Thymus (tissue), 14 donors: ENCODE results near the gene CT83. TPM values are rescaled to one million over a fixed set of nuclear protein-coding genes. Genes with fewer than 3 reads are reported as not detected.

Source experiments
- DNase-seq, 9 donors: peaks; one replicate each; pipeline ENCODE4 v3.0.0-alpha.2; 2013; ENCODE audit warnings: low spot score in 9 of 9, low read depth in 6 of 9, missing footprints in 1 of 9
- H3K27ac ChIP-seq, 2 donors: one replicate each; pipeline ENCODE4 v1.5.1; 2013; ENCODE audit warnings: control low read depth in 1 of 2, low read depth in 1 of 2, low read length in 1 of 2, mild to moderate bottlenecking in 1 of 2, moderate library complexity in 1 of 2
- H3K27me3 ChIP-seq, 2 donors: one replicate each; pipeline ENCODE4 v1.5.1; 2013; ENCODE audit warnings: low read length in 1 of 2; ENCODE audit not compliant: control insufficient read depth in 2 of 2, insufficient read depth in 1 of 2
- H3K36me3 ChIP-seq, 2 donors: one replicate each; pipeline ENCODE4 v1.5.1; 2013; ENCODE audit warnings: low read length in 1 of 2, mild to moderate bottlenecking in 1 of 2, moderate library complexity in 1 of 2; ENCODE audit not compliant: control insufficient read depth in 2 of 2, insufficient read depth in 2 of 2
- H3K4me1 ChIP-seq, 2 donors: one replicate each; pipeline ENCODE4 v1.5.1; 2013; ENCODE audit warnings: low read length in 2 of 2; ENCODE audit not compliant: control insufficient read depth in 2 of 2, insufficient read depth in 2 of 2
- H3K4me3 ChIP-seq, 2 donors: one replicate each; pipeline ENCODE4 v1.5.1; 2013; ENCODE audit warnings: low read length in 2 of 2, control low read depth in 1 of 2, mild to moderate bottlenecking in 1 of 2
- H3K9me3 ChIP-seq, 2 donors: one replicate each; pipeline ENCODE4 v1.5.1; 2013; ENCODE audit warnings: low read length in 1 of 2, mild to moderate bottlenecking in 1 of 2; ENCODE audit not compliant: control insufficient read depth in 2 of 2, insufficient read depth in 1 of 2
- WGBS: extraction: QIAGEN DNeasy Blood & Tissue Kit; methylation state at CpG from one replicate; pipeline ENCODE4 v1.1.7; 2013; 5-methylcytosine and 5-hydroxymethylcytosine counted together
- long read RNA-seq, 10 donors: transcript quantifications; one replicate each; lab custom pipeline, GENCODE V29; 2026
- polyA plus RNA-seq: library from polyadenylated mRNA; stranded (reverse); fragments of 200-250 nt; gene quantifications from one replicate; pipeline ENCODE4 v1.2.3, GENCODE V29; 2013
- total RNA-seq: library from RNA; stranded (reverse); fragments of 120-200 nt; gene quantifications from one replicate; pipeline ENCODE4 v1.2.4, GENCODE V29; 2013
- donor health status: healthy.

The CT83 gene, protein sequence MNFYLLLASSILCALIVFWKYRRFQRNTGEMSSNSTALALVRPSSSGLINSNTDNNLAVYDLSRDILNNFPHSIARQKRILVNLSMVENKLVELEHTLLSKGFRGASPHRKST
- total RNA-seq (not detected), polyA plus RNA-seq (not detected)
- long read RNA-seq, donor 1 = 0 reads
- long read RNA-seq, donor 2 = 0 reads
- long read RNA-seq, donor 3 = 0 reads
- long read RNA-seq, donor 4 = 0 reads
- long read RNA-seq, donor 5 = 0 reads
- long read RNA-seq, donor 6 = 0 reads
- long read RNA-seq, donor 7 = 0 reads
- long read RNA-seq, donor 8 = 0 reads
- long read RNA-seq, donor 9 = 0 reads
- long read RNA-seq, donor 10 = 0 reads

- H3K4me3 ChIP-seq = no peak within 1 kb of the TSS
- WGBS = 97% methylated on average over 18 of the region's 18 CpGs
Measured at GRCh38 chrX:116462822-116463221, at the start of gene CT83. CT83 (minus strand) TSS chrX:116462976; CDS start chrX:116462856, 120 bp downstream.

DNA sequence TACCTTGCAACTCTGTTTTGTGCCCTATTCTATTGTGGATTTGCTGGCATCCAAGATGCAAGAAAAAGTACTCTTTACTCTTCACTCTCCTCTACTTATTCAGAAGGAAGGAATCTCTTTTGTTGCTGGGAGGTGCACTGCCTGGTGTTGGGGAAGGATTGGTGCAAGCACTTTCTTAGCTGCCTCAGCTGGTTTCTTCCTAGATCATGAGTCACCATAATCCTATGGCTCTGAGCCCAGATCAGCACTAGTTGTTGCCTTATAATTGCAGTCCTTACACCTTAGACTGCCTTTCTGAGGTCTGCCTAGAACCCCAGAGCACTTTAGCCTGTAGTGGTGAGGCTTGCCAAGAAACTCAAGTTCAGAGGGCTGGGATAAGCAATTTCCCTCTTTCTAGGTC lies 37.0 kb upstream of the CT83 start:
- H3K27me3 ChIP-seq = no peaks in the 10 kb centered on the region
- no peak overlapping the region for H3K4me3 ChIP-seq
- H3K9me3 ChIP-seq = no peaks in the 10 kb centered on the region
- no peaks in the 10 kb centered on the region for H3K4me1 ChIP-seq
- DNase-seq = no peak
- no peaks in the 10 kb centered on the region for H3K36me3 ChIP-seq
- H3K27ac ChIP-seq = no peak overlapping the region

More at GRCh38 chrX:116462822-116463221, at the start of gene CT83:
- Histone ChIP-seq H3K4me1 (no peaks in the 10 kb centered on the region), H3K36me3 (no peaks in the 10 kb centered on the region), H3K27ac (no peak within 1 kb of the TSS), H3K9me3 (no peaks in the 10 kb centered on the region), H3K27me3 (peaks cover 0 to 2% of the 10 kb centered on the region in 2 donors)
- peak in 1 of 9 donors; percentile 0 for DNase-seq

DNA sequence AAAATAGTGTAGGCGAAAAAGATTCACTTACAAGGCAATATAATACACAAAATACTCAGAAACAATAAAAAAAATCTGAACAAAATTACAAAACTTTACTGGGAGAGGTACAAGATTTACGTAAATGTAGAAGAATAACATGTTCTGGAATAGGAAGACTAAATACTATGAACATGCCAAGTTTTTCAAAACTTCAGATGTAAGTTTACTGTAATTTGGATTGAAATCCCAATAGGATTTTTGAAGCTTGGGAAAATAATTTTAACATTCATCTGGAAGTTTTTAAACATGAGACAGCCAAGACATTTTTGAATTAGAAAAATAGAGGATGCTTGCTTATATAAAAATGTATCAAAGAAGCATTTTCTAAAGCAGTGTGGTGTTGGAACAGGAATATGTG lies 30.5 kb upstream of the CT83 start:
- Histone ChIP-seq H3K9me3 (no peaks in the 10 kb centered on the region), H3K36me3 (no peaks in the 10 kb centered on the region), H3K4me3 (no peak overlapping the region), H3K27me3 (no peaks in the 10 kb centered on the region), H3K27ac (no peak overlapping the region), H3K4me1 (no peaks in the 10 kb centered on the region)
- no peak for DNase-seq
- 94% methylated on average over 2 of the region's 2 CpGs for WGBS

DNA sequence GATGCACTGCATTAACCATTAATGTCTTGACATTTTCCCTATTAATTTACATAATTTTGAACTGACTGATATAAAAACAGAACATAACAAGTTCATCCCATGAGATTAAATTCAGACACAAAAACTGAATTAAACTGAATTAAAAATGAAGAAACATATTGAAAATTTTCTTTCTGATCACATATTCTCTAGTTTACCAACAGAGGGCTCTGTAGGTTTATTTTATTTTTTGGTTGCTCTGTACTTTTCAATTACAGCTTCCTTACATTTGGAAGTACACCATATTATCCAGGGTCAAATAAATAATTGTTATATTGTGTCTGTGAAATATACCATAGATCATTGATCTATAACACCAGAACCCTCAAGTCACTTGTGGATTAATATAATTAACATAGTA lies 27.3 kb upstream of the CT83 start:
- no peak overlapping the region for H3K27ac ChIP-seq
- no peak overlapping the region for H3K4me3 ChIP-seq
- no peaks in the 10 kb centered on the region for H3K36me3 ChIP-seq
- H3K27me3 ChIP-seq = no peaks in the 10 kb centered on the region
- DNase-seq = no peak
- H3K4me1 ChIP-seq = no peaks in the 10 kb centered on the region
- no peaks in the 10 kb centered on the region for H3K9me3 ChIP-seq

GRCh38 chrX:116480059-116480458 lies 17.3 kb upstream of the CT83 start:
- Histone ChIP-seq H3K9me3 (peaks cover 0 to 3% of the 10 kb centered on the region in 2 donors), H3K27ac (no peak overlapping the region), H3K4me3 (no peak overlapping the region), H3K4me1 (no peaks in the 10 kb centered on the region), H3K27me3 (no peaks in the 10 kb centered on the region), H3K36me3 (no peaks in the 10 kb centered on the region)
- WGBS = 90% methylated on average over 2 of the region's 2 CpGs
- no peak for DNase-seq

- H3K27me3 ChIP-seq = no peaks in the 10 kb centered on the region
- H3K9me3 ChIP-seq = no peaks in the 10 kb centered on the region
- H3K27ac ChIP-seq = no peak overlapping the region
- no peak for DNase-seq
- WGBS = 86% methylated on average over 2 of the region's 2 CpGs
- no peak overlapping the region for H3K4me3 ChIP-seq
- no peaks in the 10 kb centered on the region for H3K36me3 ChIP-seq
- H3K4me1 ChIP-seq = no peaks in the 10 kb centered on the region
Measured at GRCh38 chrX:116449156-116449555, 13.6 kb downstream of the CT83 start.

DNA sequence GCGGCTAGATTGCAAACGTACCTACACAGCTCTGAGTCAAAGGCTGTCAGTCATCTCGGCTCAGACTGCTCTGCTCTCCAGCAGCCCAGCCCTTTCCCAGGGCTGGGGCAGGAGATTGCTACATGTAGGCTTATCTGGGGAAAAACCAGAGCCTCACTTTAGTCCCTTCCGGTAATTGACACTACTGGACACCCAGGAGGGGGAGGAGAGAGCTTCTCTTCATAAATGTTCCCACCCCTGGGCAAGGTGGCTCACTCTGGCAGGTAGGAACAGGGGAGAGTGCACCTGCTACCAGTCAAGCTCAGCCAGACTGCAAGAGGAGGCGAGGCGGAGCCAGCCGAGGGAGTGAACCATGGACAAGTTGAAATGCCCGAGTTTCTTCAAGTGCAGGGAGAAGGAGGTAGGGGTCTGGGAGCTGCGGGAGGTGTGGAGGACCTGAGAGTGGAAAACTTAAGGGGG lies 26.4 kb downstream of the CT83 start, which contains the start of gene SLC6A14:
TSS of gene SLC6A14 (plus strand) at position 249 of the 459 bp plus-strand sequence. CDS start at position 353, 104 bp downstream.
- Histone ChIP-seq H3K27me3 (no peaks in the 10 kb centered on the region), H3K9me3 (no peaks in the 10 kb centered on the region), H3K4me1 (no peaks in the 10 kb centered on the region), H3K4me3 (no peak within 1 kb of the TSS), H3K27ac (no peak within 1 kb of the TSS), H3K36me3 (no peaks in the 10 kb centered on the region)
- no peak for DNase-seq
- WGBS = 65% methylated on average over 9 of the region's 9 CpGs

DNA sequence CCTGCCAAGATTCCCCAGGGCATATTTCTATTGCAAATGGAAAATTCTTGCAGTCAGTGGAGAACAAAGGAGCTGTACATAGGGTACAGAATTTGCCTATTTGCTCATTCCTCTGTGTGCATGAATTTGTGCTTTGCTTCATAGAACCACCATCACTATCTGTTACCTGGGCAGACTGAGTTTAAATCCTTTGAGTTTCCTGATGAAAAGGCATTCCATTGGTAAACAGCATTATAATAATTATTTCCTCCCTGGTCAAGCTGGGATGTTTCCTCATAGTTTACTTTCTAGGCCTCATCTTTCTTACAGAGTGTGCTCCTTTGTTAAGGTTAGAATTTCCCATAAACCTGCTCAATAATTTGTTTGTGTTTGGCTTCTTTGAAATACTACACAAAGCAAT lies 27.2 kb downstream of the CT83 start:
- Histone ChIP-seq H3K9me3 (no peaks in the 10 kb centered on the region), H3K27me3 (no peaks in the 10 kb centered on the region), H3K36me3 (no peaks in the 10 kb centered on the region), H3K4me1 (no peaks in the 10 kb centered on the region), H3K27ac (no peak overlapping the region), H3K4me3 (no peak overlapping the region)
- DNase-seq = no peak

- Histone ChIP-seq H3K4me1 (no peaks in the 10 kb centered on the region), H3K36me3 (no peaks in the 10 kb centered on the region), H3K4me3 (no peak overlapping the region), H3K27me3 (no peaks in the 10 kb centered on the region), H3K9me3 (no peaks in the 10 kb centered on the region), H3K27ac (no peak overlapping the region)
- no peak for DNase-seq
- WGBS = 98% methylated on average over 3 of the region's 3 CpGs
Measured at GRCh38 chrX:116427978-116428377, 34.8 kb downstream of the CT83 start.
